ENCODE measurements around the gene CAMK4.

DNA sequence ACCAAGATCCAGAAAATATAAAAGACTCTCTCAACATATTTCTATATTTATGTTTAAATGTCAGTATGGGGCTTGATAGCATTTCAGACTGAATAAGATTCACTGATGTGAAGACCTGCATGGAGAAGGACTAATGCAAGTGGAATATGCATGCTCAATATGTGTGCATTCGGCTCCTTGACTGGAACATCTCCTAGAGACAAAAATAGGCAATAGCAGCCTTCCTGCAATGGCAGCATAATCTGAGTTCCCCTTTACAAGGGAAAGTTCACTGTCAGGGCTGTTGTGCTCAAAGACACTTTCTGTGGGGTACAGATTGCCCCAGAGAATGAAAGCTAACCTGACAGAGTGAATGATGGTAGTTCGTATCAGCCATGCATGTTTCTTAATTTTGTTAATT, 245.7 kb downstream of the CAMK4 start:
- TF ChIP-seq POLR2A (IDR thresholded peaks at IDR 0.05): no peak
- TF ChIP-seq CTCF (IDR thresholded peaks at IDR 0.05): no peak

Data from uterus (tissue), 2 donors.